Measurements from ENCODE around the gene NPAS1. TPM values are rescaled to one million over a fixed set of nuclear protein-coding genes. Genes with fewer than 3 reads are reported as not detected.

NPAS1 gene
- total RNA-seq, 1 donor from 2014 or later, result 3.6 TPM

DNA sequence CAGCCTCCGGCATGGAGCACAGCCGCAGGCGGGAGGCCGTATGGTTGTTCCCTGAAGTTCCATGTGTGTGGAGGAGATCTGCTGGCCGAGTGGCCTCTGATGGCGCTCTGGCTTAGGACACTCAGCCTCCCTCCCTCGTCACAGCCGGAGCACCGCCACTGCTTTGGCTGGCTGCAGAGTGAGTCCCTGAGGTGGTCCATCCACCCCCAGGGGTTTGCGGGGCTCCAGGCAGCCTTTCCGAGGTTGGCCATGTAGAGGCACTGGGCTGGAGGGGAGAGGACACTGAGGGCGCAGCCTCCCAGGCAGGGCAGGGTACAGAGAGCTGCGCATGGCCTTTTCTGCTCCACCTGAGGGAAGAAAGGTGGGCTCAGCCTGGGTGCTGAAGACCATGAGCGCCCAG, 19.8 kb upstream of the NPAS1 start:
- Mint-ChIP-seq H3K9me3 (ENCODE audit: unreplicated experiment) (no peaks in the 10 kb centered on the region), H3K36me3 (ENCODE audit: low read depth, unreplicated experiment) (peaks cover 23% of the 10 kb centered on the region), H3K27ac (ENCODE audit: unreplicated experiment) (no peak overlapping the region), H3K27me3 (ENCODE audit: low read depth, unreplicated experiment) (no peaks in the 10 kb centered on the region), H3K4me1 (ENCODE audit: low read depth, unreplicated experiment) (no peaks in the 10 kb centered on the region), H3K4me3 (ENCODE audit: unreplicated experiment) (no peak overlapping the region)
- Histone ChIP-seq H3K27me3 (ENCODE audit: insufficient read depth, low read length) (no peaks in the 10 kb centered on the region), H3K9ac (ENCODE audit: low read length) (no peak overlapping the region), H3K4me3 (ENCODE audit: insufficient read depth, low read depth, low read length) (no peak overlapping the region), H3K4me2 (ENCODE audit: low read length) (no peak overlapping the region), H3K9me3 (ENCODE audit: insufficient read depth, low read depth, low read length) (no peaks in the 10 kb centered on the region), H3K36me3 (ENCODE audit: insufficient read depth, low read length) (peaks cover 10% of the 10 kb centered on the region), H3K27ac (ENCODE audit: low read depth, low read length) (no peak overlapping the region), H3K79me2 (ENCODE audit: insufficient read depth, low read length) (no peaks in the 10 kb centered on the region), H3K4me1 (ENCODE audit: insufficient read depth, low read length) (peaks cover 12% of the 10 kb centered on the region), H4K20me1 (ENCODE audit: insufficient read depth, low read length) (peaks cover 33% of the 10 kb centered on the region), H2AFZ (ENCODE audit: low read depth, low read length) (no peak overlapping the region)
- FAIRE-seq (no peak), DNase-seq (ENCODE audit: low read depth) (no peak)
- TF ChIP-seq EZH2 (IDR thresholded peaks at IDR 0.05; ENCODE audit: insufficient read depth, low read length), result no peak

DNA sequence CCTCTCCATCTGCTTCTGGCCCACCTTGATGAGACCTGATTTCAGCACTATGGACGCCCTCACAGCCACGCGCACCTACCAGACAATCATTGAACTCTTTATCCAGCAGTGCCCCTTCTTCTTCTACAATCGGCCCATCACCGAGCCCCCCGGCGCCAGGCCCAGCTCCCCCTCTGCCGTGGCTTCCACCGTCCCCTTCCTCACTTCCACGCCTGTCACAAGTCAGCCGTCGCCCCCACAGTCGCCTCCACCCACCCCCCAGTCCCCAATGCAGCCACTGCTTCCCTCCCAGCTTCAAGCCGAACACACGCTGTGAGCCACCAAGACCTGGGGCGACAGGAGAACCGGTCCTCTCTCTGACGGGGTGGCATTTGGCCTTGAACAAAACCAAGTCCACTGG, 19.3 kb upstream of the NPAS1 start:
- H3K4me3 ChIP-seq (ENCODE audit: insufficient read depth, low read depth, low read length), result no peak overlapping the region
- Mint-ChIP-seq H3K4me1 (ENCODE audit: low read depth, unreplicated experiment) (no peaks in the 10 kb centered on the region), H3K27ac (ENCODE audit: unreplicated experiment) (no peak overlapping the region), H3K9me3 (ENCODE audit: unreplicated experiment) (no peaks in the 10 kb centered on the region), H3K27me3 (ENCODE audit: low read depth, unreplicated experiment) (no peaks in the 10 kb centered on the region), H3K36me3 (ENCODE audit: low read depth, unreplicated experiment) (peaks cover 23% of the 10 kb centered on the region), H3K4me3 (ENCODE audit: unreplicated experiment) (no peak overlapping the region)
- H3K36me3 ChIP-seq (ENCODE audit: insufficient read depth, low read length), result peaks cover 10% of the 10 kb centered on the region
- H3K9me3 ChIP-seq (ENCODE audit: insufficient read depth, low read depth, low read length), result no peaks in the 10 kb centered on the region
- DNase-seq (ENCODE audit: low read depth) (no peak), FAIRE-seq (no peak)
- H3K9ac ChIP-seq (ENCODE audit: low read length), result no peak overlapping the region
- H2AFZ ChIP-seq (ENCODE audit: low read depth, low read length), result no peak overlapping the region
- no peak for TF ChIP-seq EZH2 (IDR thresholded peaks at IDR 0.05; ENCODE audit: insufficient read depth, low read length)
- TF ChIP-seq, protein P1, sequence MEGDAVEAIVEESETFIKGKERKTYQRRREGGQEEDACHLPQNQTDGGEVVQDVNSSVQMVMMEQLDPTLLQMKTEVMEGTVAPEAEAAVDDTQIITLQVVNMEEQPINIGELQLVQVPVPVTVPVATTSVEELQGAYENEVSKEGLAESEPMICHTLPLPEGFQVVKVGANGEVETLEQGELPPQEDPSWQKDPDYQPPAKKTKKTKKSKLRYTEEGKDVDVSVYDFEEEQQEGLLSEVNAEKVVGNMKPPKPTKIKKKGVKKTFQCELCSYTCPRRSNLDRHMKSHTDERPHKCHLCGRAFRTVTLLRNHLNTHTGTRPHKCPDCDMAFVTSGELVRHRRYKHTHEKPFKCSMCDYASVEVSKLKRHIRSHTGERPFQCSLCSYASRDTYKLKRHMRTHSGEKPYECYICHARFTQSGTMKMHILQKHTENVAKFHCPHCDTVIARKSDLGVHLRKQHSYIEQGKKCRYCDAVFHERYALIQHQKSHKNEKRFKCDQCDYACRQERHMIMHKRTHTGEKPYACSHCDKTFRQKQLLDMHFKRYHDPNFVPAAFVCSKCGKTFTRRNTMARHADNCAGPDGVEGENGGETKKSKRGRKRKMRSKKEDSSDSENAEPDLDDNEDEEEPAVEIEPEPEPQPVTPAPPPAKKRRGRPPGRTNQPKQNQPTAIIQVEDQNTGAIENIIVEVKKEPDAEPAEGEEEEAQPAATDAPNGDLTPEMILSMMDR (IDR thresholded peaks at IDR 0.05; ENCODE audit: insufficient read depth, low read depth, low read length), result no peak
- no peaks in the 10 kb centered on the region for H3K79me2 ChIP-seq (ENCODE audit: insufficient read depth, low read length)
- no peak overlapping the region for H3K27ac ChIP-seq (ENCODE audit: low read depth, low read length)
- no peak overlapping the region for H3K4me2 ChIP-seq (ENCODE audit: low read length)
- peaks cover 12% of the 10 kb centered on the region for H3K4me1 ChIP-seq (ENCODE audit: insufficient read depth, low read length)
- no peaks in the 10 kb centered on the region for H3K27me3 ChIP-seq (ENCODE audit: insufficient read depth, low read length)
- H4K20me1 ChIP-seq (ENCODE audit: insufficient read depth, low read length), result peaks cover 33% of the 10 kb centered on the region

DNA sequence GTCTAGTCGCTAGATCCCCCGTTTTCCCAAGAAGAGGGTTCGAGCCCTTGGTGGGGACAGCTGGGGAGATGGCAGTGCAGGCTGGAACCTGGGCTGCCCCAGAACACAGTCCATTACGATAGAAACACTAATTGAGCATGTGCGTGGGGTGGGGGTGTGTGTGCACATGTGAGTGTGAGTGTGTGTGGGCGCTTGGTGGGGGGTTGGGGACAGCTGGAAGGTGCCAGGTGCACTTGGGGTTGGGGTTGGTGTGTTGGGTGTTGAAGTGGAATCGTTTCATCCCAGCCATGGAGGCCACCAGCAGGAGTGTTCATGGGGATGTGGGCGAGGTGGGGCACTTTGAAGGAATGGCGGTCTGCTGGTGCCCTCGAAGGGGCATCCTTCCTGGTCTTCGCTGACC, 18.1 kb upstream of the NPAS1 start:
- peaks cover 2% of the 10 kb centered on the region for H3K27me3 ChIP-seq (ENCODE audit: insufficient read depth, low read length)
- no peak overlapping the region for H3K27ac ChIP-seq (ENCODE audit: low read depth, low read length)
- no peak overlapping the region for H3K4me3 ChIP-seq (ENCODE audit: insufficient read depth, low read depth, low read length)
- no peaks in the 10 kb centered on the region for H3K9me3 ChIP-seq (ENCODE audit: insufficient read depth, low read depth, low read length)
- Mint-ChIP-seq H3K9me3 (ENCODE audit: unreplicated experiment) (no peaks in the 10 kb centered on the region), H3K4me1 (ENCODE audit: low read depth, unreplicated experiment) (no peaks in the 10 kb centered on the region), H3K27ac (ENCODE audit: unreplicated experiment) (no peak overlapping the region), H3K36me3 (ENCODE audit: low read depth, unreplicated experiment) (peaks cover 23% of the 10 kb centered on the region), H3K4me3 (ENCODE audit: unreplicated experiment) (no peak overlapping the region), H3K27me3 (ENCODE audit: low read depth, unreplicated experiment) (no peaks in the 10 kb centered on the region)
- TF ChIP-seq EZH2 (IDR thresholded peaks at IDR 0.05; ENCODE audit: insufficient read depth, low read length), result no peak
- TF ChIP-seq, protein P1 (IDR thresholded peaks at IDR 0.05; ENCODE audit: insufficient read depth, low read depth, low read length), result no peak
- H4K20me1 ChIP-seq (ENCODE audit: insufficient read depth, low read length), result peaks cover 35% of the 10 kb centered on the region
- no peak overlapping the region for H3K9ac ChIP-seq (ENCODE audit: low read length)
- no peak overlapping the region for H3K4me2 ChIP-seq (ENCODE audit: low read length)
- DNase-seq (ENCODE audit: low read depth), result no peak
- H3K79me2 ChIP-seq (ENCODE audit: insufficient read depth, low read length), result no peaks in the 10 kb centered on the region
- H3K4me1 ChIP-seq (ENCODE audit: insufficient read depth, low read length), result peaks cover 12% of the 10 kb centered on the region
- no peak overlapping the region for H2AFZ ChIP-seq (ENCODE audit: low read depth, low read length)
- H3K36me3 ChIP-seq (ENCODE audit: insufficient read depth, low read length), result peaks cover 10% of the 10 kb centered on the region
- no peak for FAIRE-seq

Data from astrocyte (in vitro differentiated cells and primary cell).